ENCODE results near the gene HES3. TPM values are rescaled to one million over a fixed set of nuclear protein-coding genes. Genes with fewer than 3 reads are reported as not detected.

Gene HES3
- total RNA-seq, 2 donors from 2014 or later: not detected

- DNase-seq: no peak
- no peaks in the 10 kb centered on the region for H3K9me3 ChIP-seq (ENCODE audit: control insufficient read depth, low read length, poor library complexity, severe bottlenecking)
- Mint-ChIP-seq H3K4me1 (no peaks in the 10 kb centered on the region), H3K27ac (no peak overlapping the region), H3K27me3 (no peaks in the 10 kb centered on the region), H3K4me3 (no peak overlapping the region), H3K36me3 (ENCODE audit: low read depth) (no peaks in the 10 kb centered on the region)
- no peak for ATAC-seq
These were observed 43.5 kb downstream of the HES3 start for GRCh38 chr1:6287431-6287886.

- H3K36me3 Mint-ChIP-seq (ENCODE audit: low read depth): no peaks in the 10 kb centered on the region
- H3K4me1 Mint-ChIP-seq: no peaks in the 10 kb centered on the region
- ATAC-seq: no peak
- H3K9me3 ChIP-seq (ENCODE audit: control insufficient read depth, low read length, poor library complexity, severe bottlenecking): no peaks in the 10 kb centered on the region
- DNase-seq: no peak
- H3K27me3 Mint-ChIP-seq: no peaks in the 10 kb centered on the region
- H3K27ac Mint-ChIP-seq: no peak overlapping the region
- no peak overlapping the region for H3K4me3 Mint-ChIP-seq
These were observed 44.0 kb downstream of the HES3 start for GRCh38 chr1:6288026-6288425.

- ATAC-seq: no peak
These were observed 44.7 kb downstream of the HES3 start for GRCh38 chr1:6288665-6289064.

GRCh38 chr1:6292102-6292501 lies 48.1 kb downstream of the HES3 start:
- no peak overlapping the region for H3K27ac Mint-ChIP-seq
- peaks cover 6% of the 10 kb centered on the region for H3K4me1 Mint-ChIP-seq
- no peak for DNase-seq
- ATAC-seq: no peak
- no peaks in the 10 kb centered on the region for H3K27me3 Mint-ChIP-seq
- H3K9me3 ChIP-seq (ENCODE audit: control insufficient read depth, low read length, poor library complexity, severe bottlenecking): no peaks in the 10 kb centered on the region
- H3K4me3 Mint-ChIP-seq: no peak overlapping the region
- H3K36me3 Mint-ChIP-seq (ENCODE audit: low read depth): no peaks in the 10 kb centered on the region

More at GRCh38 chr1:6288665-6289064, 44.7 kb downstream of the HES3 start:
- Mint-ChIP-seq H3K4me3 (no peak overlapping the region), H3K36me3 (ENCODE audit: low read depth) (no peaks in the 10 kb centered on the region), H3K27me3 (no peaks in the 10 kb centered on the region), H3K4me1 (no peaks in the 10 kb centered on the region), H3K27ac (no peak overlapping the region)
- no peak for DNase-seq
- no peaks in the 10 kb centered on the region for H3K9me3 ChIP-seq (ENCODE audit: control insufficient read depth, low read length, poor library complexity, severe bottlenecking)

- no peak for DNase-seq
- H3K27ac Mint-ChIP-seq: no peak overlapping the region
These were observed 50.3 kb downstream of the HES3 start for GRCh38 chr1:6294080-6294889.

GRCh38 chr1:6294890-6295556 lies 51.0 kb downstream of the HES3 start:
- H3K4me3 Mint-ChIP-seq: no peak overlapping the region
- H3K27ac Mint-ChIP-seq: no peak overlapping the region
- DNase-seq (no peak), ATAC-seq (no peak)
- peaks cover 10% of the 10 kb centered on the region for H3K4me1 Mint-ChIP-seq
- peaks cover 2% of the 10 kb centered on the region for H3K36me3 Mint-ChIP-seq (ENCODE audit: low read depth)
- no peaks in the 10 kb centered on the region for H3K27me3 Mint-ChIP-seq
- no peaks in the 10 kb centered on the region for H3K9me3 ChIP-seq (ENCODE audit: control insufficient read depth, low read length, poor library complexity, severe bottlenecking)

More at GRCh38 chr1:6294080-6294889, 50.3 kb downstream of the HES3 start:
- H3K4me3 Mint-ChIP-seq: no peak overlapping the region
- H3K36me3 Mint-ChIP-seq (ENCODE audit: low read depth): peaks cover 2% of the 10 kb centered on the region
- H3K9me3 ChIP-seq (ENCODE audit: control insufficient read depth, low read length, poor library complexity, severe bottlenecking): no peaks in the 10 kb centered on the region
- no peak for ATAC-seq
- no peaks in the 10 kb centered on the region for H3K27me3 Mint-ChIP-seq
- H3K4me1 Mint-ChIP-seq: peaks cover 10% of the 10 kb centered on the region

Other genes with a start within 250 kb of the HES3 start
- gene KCNAB2, start 198.3 kb upstream of the HES3 start, total RNA-seq: 100 to 1,000 TPM; 203 to 207 TPM
- under 1 TPM; 0.12 to 0.63 TPM for gene CHD5, start 63.9 kb upstream of the HES3 start, total RNA-seq
- 100 to 1,000 TPM; 510 to 543 TPM for gene RPL22, start 44.6 kb upstream of the HES3 start, total RNA-seq
- gene RNF207, start 38.1 kb upstream of the HES3 start, total RNA-seq: 10 to 100 TPM; 17.7 to 25.9 TPM
- gene ICMT, start 8.2 kb upstream of the HES3 start, total RNA-seq: 10 to 100 TPM in 1 of 2 donors, 1 to 10 TPM in 1; 9.8 to 10.2 TPM
- gene GPR153, start 16.9 kb downstream of the HES3 start, total RNA-seq: under 1 TPM; 0.23 to 0.37 TPM
- gene ACOT7, start 149.6 kb downstream of the HES3 start, total RNA-seq: 1 to 10 TPM; 4.9 to 7.1 TPM
- gene HES2, start 175.7 kb downstream of the HES3 start, total RNA-seq: not detected
- gene ESPN, start 180.6 kb downstream of the HES3 start, total RNA-seq: 10 to 100 TPM; 13.2 to 15.7 TPM
- gene TNFRSF25, start 222.0 kb downstream of the HES3 start, total RNA-seq: 100 to 1,000 TPM; 393 to 433 TPM
- gene PLEKHG5, start 247.5 kb downstream of the HES3 start, total RNA-seq: 10 to 100 TPM; 10.8 to 12.8 TPM